Activated naive CD8-positive, alpha-beta T cell (primary cell): ENCODE measurements around the gene ULK3.

Experiments
- H3K27ac Mint-ChIP-seq: one replicate; pipeline ENCODE4 v1.8.0; 2021; ENCODE audit warnings: mixed read lengths
- H3K27me3 Mint-ChIP-seq: one replicate; pipeline ENCODE4 v1.8.0; 2021; ENCODE audit warnings: mixed read lengths
- H3K36me3 Mint-ChIP-seq: one replicate; pipeline ENCODE4 v1.8.0; 2021; ENCODE audit warnings: mixed read lengths
- H3K4me1 Mint-ChIP-seq: one replicate; pipeline ENCODE4 v1.8.0; 2021; ENCODE audit warnings: low read depth, mixed read lengths
- H3K4me3 Mint-ChIP-seq: one replicate; pipeline ENCODE4 v1.8.0; 2021; ENCODE audit warnings: mild to moderate bottlenecking, mixed read lengths
- H3K9me3 Mint-ChIP-seq: one replicate; pipeline ENCODE4 v1.8.0; 2021; ENCODE audit warnings: low read depth, mixed read lengths

ULK3 gene

DNA sequence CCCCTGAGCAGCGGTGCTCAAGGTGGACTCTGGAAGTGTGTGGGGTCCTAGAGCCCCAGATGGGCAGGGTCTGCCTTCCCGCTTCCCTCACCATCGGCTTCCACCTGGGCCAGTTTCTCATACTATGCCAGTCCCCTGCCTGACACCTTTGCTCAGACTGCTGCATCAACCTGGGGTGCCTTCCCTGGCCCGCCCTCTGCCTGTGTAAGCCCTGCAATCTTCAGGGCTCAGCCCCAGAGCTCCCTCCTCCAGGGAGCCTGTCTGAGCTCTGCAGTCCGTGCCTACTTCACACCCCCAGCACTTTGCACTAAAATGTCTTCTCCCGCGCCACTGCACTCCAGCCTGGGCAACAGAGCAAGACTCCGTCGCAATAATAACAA is 48.0 kb downstream of the ULK3 start:
- peak overlapping the region; percentile 90 for H3K27ac Mint-ChIP-seq
- peak overlapping the region; percentile 64 for H3K4me3 Mint-ChIP-seq
- H3K4me1 Mint-ChIP-seq: peaks cover 81% of the 10 kb centered on the region
- no peaks in the 10 kb centered on the region for H3K27me3 Mint-ChIP-seq
- H3K9me3 Mint-ChIP-seq: no peaks in the 10 kb centered on the region
- H3K36me3 Mint-ChIP-seq: peaks cover 3% of the 10 kb centered on the region

DNA sequence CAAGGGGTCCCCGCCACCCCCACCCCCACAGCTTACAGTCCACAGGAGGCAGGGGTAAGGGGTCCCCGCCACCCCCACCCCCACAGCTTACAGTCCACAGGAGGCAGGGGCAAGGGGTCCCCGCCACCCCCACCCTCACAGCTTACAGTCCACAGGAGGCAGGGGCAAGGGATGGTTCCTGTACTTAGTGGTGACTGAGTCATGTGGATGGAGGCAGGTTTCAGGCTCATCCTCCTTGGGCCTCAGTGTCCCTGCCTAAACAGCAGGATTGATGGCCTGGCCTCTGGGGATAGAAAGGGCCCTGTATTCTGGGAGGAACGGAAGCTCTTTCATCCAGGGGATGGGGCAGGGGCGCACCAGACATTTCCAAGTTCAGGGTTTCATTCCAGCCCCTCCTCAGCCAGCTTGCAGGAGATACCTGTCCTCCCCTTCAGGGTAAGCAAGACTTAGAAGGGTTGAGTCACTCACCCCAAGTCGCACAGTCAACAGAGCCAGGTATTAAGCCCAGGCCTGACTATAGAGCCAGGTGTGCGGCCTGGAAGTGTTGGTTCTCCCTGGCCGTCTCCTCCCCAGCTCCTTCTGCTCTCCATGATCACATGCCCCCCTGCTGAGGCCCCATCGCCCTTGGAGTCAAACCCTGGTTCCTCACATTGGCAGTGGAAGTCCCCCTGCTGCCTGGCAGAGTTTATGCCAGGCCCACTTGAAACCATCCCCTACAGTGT is 48.5 kb downstream of the ULK3 start:
- Mint-ChIP-seq H3K4me3 (peak overlapping the region; percentile 64), H3K9me3 (no peaks in the 10 kb centered on the region), H3K4me1 (peaks cover 81% of the 10 kb centered on the region), H3K27me3 (no peaks in the 10 kb centered on the region), H3K36me3 (peaks cover 3% of the 10 kb centered on the region), H3K27ac (peak overlapping the region; percentile 90)

DNA sequence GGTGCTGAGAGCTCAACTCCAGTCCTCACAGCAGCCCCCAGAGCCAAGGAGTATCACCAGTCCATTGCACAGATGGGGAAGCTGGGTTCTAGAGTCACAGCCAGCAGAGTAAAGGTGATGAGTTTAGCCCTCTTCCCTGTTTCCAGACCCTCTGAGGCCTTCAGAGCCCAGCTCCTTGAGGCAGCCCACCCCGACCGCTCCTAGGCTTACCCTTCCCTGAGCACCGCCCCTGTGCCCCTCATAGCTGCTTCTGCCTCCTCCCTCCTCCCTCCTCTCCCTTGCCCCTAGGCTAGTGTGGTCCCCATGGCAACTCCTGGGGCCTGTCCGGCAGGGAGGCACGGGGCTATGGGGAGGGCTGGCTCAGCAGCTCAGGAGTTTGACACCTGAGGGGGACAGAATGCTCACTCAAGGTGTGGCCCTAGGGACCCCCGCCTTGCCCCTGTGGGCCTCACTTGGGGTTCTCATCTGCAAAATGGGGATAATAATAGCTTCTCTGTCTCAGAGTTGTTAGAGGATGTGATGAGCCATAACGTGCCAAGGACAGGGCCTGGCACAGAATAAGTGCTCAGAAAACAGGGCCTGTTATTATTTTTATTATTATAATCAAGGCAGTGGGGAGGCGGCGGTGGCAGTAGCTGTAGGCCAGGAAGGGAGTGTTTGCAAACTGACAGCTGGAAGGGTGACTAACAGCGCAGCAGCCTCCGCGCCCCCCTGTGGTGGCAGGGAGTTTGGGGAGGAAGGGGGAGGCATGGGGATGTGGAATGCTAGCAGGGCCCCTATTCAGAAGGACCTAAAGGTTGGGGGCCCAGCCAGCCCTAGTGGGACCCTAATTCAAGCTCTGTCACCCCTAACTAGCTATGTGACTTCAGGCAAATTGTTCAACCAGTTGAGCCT is 49.6 kb downstream of the ULK3 start:
- no peaks in the 10 kb centered on the region for H3K9me3 Mint-ChIP-seq
- peaks cover 81% of the 10 kb centered on the region for H3K4me1 Mint-ChIP-seq
- no peaks in the 10 kb centered on the region for H3K27me3 Mint-ChIP-seq
- peak overlapping the region; percentile 86 for H3K27ac Mint-ChIP-seq
- H3K36me3 Mint-ChIP-seq: peaks cover 3% of the 10 kb centered on the region
- peak overlapping the region; percentile 62 for H3K4me3 Mint-ChIP-seq

- Mint-ChIP-seq H3K27me3 (no peaks in the 10 kb centered on the region), H3K9me3 (no peaks in the 10 kb centered on the region), H3K4me1 (peaks cover 81% of the 10 kb centered on the region), H3K36me3 (peaks cover 3% of the 10 kb centered on the region), H3K4me3 (peak overlapping the region; percentile 92), H3K27ac (peak overlapping the region; percentile 86)
These were observed 50.5 kb downstream of the ULK3 start for GRCh38 chr15:74792227-74793016.

DNA sequence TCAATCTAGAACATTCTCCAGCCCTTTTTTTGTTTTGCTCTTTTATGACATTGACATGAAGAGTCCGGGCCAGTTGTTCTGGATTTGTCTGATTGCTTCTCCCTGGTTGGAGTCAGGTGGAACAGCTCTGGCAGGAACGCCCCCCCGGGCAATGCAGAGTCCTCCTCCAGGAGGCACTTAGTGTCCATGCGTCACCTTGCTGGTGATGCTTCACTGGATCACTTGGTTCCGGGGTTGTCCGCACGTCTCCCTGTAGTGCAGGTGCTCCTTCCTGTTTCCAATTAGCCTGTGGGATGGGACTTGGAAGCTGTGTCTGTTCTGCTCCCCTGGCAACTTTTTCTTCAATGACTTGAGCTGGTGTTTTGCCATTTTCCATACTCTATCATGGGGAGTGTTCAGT is 51.3 kb downstream of the ULK3 start:
- H3K4me1 Mint-ChIP-seq: peaks cover 87% of the 10 kb centered on the region
- H3K9me3 Mint-ChIP-seq: no peaks in the 10 kb centered on the region
- H3K4me3 Mint-ChIP-seq: peak overlapping the region; percentile 92
- peaks cover 3% of the 10 kb centered on the region for H3K36me3 Mint-ChIP-seq
- no peaks in the 10 kb centered on the region for H3K27me3 Mint-ChIP-seq
- H3K27ac Mint-ChIP-seq: peak overlapping the region; percentile 86

- H3K9me3 Mint-ChIP-seq: no peaks in the 10 kb centered on the region
- peaks cover under 1% of the 10 kb centered on the region for H3K36me3 Mint-ChIP-seq
- H3K4me1 Mint-ChIP-seq: peaks cover 82% of the 10 kb centered on the region
- peak overlapping the region; percentile 92 for H3K4me3 Mint-ChIP-seq
- peak overlapping the region; percentile 86 for H3K27ac Mint-ChIP-seq
- no peaks in the 10 kb centered on the region for H3K27me3 Mint-ChIP-seq
These were observed 51.9 kb downstream of the ULK3 start for GRCh38 chr15:74791007-74791406.

DNA sequence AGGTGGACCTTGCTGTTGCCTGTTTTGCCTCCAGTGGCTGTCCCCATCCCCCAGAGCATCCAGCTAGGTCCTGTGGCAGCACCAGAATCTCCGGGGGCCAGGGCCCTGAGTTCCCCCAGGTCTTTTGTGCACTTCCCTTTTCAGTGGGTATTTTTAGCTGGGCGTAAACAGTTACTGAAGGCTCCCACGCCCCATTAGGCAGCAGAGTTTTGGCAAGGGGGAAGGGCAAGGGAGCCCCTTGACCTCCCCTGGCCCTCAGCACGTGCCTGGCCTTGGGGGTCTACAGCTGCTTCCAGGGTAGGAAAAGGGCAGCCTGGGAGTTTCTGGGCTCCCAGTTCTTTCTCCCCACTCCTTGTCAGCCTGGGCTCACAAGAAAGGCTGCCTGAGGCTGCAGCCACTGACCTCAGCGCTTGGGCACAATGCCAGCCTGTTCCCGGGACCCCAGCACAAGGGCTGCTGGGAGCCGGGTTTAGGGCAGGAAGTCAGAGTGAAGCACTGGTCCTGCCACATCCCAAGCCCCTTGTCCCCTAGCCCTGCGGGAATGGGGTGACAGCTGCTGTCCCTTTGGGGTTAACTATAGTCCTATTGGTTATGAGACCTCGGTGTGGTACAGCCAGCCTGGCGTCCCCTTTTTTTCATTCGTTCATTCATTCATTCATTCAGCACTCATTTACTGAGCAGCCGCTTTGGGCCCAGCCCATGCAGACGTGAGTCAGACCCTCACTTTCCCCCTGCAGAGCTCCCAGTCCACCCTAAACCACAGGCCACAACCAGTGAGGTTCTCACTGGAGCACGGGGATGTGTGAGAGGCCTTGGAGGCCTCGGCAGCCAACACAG is 52.7 kb downstream of the ULK3 start:
- no peaks in the 10 kb centered on the region for H3K9me3 Mint-ChIP-seq
- no peaks in the 10 kb centered on the region for H3K27me3 Mint-ChIP-seq
- peaks cover 81% of the 10 kb centered on the region for H3K4me1 Mint-ChIP-seq
- H3K27ac Mint-ChIP-seq: peak overlapping the region; percentile 99
- peak overlapping the region; percentile 92 for H3K4me3 Mint-ChIP-seq
- no peaks in the 10 kb centered on the region for H3K36me3 Mint-ChIP-seq

DNA sequence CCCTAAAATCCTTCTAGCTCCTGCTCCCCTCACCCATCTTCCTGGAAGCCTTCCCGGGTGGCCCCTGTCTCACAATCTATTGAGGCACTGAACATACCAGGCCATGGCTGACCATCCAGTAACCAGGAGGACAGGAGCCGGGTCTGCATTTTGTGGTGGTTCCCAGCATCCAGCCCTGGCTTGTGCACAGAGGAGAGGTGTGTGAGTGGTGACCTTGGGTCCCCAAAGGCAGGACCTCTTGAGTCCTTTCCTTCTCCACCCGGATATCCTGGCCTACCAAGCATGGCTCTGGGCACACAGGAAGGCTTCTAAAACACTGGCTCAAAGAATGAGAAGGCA is 53.2 kb downstream of the ULK3 start:
- H3K36me3 Mint-ChIP-seq: no peaks in the 10 kb centered on the region
- peak overlapping the region; percentile 92 for H3K4me3 Mint-ChIP-seq
- H3K27me3 Mint-ChIP-seq: no peaks in the 10 kb centered on the region
- peaks cover 81% of the 10 kb centered on the region for H3K4me1 Mint-ChIP-seq
- peak overlapping the region; percentile 99 for H3K27ac Mint-ChIP-seq
- no peaks in the 10 kb centered on the region for H3K9me3 Mint-ChIP-seq

GRCh38 chr15:74789171-74789631 is 53.8 kb downstream of the ULK3 start:
- peak overlapping the region; percentile 92 for H3K4me3 Mint-ChIP-seq

GRCh38 chr15:74788683-74789151 is 54.2 kb downstream of the ULK3 start:
- Mint-ChIP-seq H3K27ac (peak overlapping the region; percentile 99), H3K36me3 (no peaks in the 10 kb centered on the region), H3K4me1 (peaks cover 78% of the 10 kb centered on the region), H3K4me3 (peak overlapping the region; percentile 92), H3K27me3 (no peaks in the 10 kb centered on the region), H3K9me3 (no peaks in the 10 kb centered on the region)

More at GRCh38 chr15:74789171-74789631, 53.8 kb downstream of the ULK3 start:
- Mint-ChIP-seq H3K27ac (peak overlapping the region; percentile 99), H3K9me3 (no peaks in the 10 kb centered on the region), H3K27me3 (no peaks in the 10 kb centered on the region), H3K36me3 (no peaks in the 10 kb centered on the region), H3K4me1 (peaks cover 80% of the 10 kb centered on the region)

DNA sequence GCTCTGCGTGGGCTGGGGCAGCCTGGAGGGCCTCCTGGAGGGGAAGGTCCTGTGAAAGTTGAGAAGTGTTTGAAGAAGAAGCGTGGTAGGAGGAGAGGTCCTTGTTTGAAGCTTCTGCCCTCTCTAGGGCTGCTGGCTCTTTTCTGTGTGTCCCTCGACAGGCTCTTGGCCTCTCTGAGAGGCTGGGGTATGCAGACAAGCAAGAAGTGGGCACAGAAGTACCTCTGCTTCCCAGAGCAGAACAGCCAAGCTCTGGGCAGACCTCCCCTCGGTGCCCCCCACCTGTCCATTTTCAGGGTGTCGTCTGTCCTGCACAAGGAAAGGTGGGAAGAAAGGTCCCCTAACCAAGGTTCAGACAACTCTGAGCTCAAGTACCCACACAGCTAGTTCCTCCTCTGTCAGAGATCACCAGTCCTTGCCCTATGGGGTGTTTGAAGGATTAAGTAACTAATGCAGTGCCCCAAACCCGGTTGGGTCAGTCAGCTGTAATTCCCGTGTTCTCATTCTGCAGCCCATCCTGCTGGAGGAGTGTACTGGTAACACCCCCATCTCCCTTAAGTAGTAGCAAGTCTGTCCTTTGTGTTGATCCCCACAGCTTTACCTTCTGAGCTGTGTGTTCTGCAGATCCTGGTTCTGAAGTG is 54.8 kb downstream of the ULK3 start:
- H3K27ac Mint-ChIP-seq: peak overlapping the region; percentile 99
- no peaks in the 10 kb centered on the region for H3K27me3 Mint-ChIP-seq
- peaks cover 73% of the 10 kb centered on the region for H3K4me1 Mint-ChIP-seq
- no peaks in the 10 kb centered on the region for H3K36me3 Mint-ChIP-seq
- peak overlapping the region; percentile 92 for H3K4me3 Mint-ChIP-seq
- no peaks in the 10 kb centered on the region for H3K9me3 Mint-ChIP-seq

- Mint-ChIP-seq H3K4me1 (peaks cover 67% of the 10 kb centered on the region), H3K4me3 (peak overlapping the region; percentile 92), H3K27ac (peak overlapping the region; percentile 99), H3K27me3 (no peaks in the 10 kb centered on the region), H3K36me3 (no peaks in the 10 kb centered on the region), H3K9me3 (no peaks in the 10 kb centered on the region)
These were observed 55.5 kb downstream of the ULK3 start for GRCh38 chr15:74787251-74788041.

DNA sequence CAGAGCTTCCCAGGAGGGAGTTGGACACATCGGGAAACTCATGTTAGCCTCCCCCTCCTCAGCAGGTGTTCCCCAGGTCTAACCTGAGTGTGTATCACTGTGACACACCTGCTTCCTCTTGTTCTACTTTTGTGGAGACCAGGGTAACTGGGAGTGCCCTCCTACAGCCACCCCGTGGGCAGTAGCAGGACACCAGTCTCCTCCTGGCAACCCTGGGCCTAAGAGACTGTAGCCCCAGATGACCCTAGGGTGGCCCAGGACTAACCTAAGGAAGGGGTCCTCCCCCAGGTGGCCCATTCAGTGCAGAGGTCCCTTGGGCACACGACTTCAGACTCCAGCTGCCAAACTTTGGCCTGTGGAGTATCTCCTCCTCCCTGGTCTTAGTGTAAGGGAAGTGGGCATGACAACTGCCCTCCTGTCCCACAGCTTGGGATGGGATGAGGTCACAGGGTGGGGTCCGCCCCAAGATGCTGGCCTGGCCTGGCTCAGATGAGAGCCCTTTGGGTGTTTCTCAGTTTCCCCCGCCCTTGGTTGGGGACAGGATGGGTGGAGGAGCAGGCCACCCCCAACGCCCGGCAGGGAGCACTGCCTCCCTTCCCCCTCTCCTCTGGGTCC is 56.3 kb downstream of the ULK3 start:
- Mint-ChIP-seq H3K27ac (peak overlapping the region; percentile 99), H3K9me3 (no peaks in the 10 kb centered on the region), H3K4me1 (peaks cover 59% of the 10 kb centered on the region), H3K4me3 (peak overlapping the region; percentile 92), H3K27me3 (no peaks in the 10 kb centered on the region), H3K36me3 (no peaks in the 10 kb centered on the region)
